ENCODE results near the gene SLC43A1. TPM values are rescaled to one million over a fixed set of nuclear protein-coding genes. Genes with fewer than 3 reads are reported as not detected.

Gene SLC43A1
- total RNA-seq, 1 experiment from 2014 or later: 11.8 TPM

DNA sequence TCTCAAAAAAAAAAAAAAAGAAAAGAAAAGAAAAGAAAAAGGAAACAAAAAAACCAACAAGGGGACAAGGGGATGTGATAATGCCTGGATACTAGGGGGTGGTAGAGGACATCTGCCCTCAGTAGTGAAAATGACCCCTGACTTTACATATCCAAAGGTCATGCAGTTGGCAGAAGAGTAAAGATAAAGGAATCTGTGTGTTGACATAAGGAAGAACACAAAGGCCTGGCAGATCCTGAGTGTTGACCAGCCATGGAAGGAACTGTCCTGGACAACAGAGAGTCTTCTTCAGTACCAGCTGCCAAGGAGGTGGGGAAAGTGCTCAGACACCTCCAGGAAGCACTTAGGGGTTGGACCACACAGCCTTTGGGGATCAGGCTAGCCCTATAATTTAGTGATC lies 12.6 kb downstream of the SLC43A1 start:
- TF ChIP-seq FOSL1 (IDR thresholded peaks at IDR 0.05; ENCODE audit: low read depth) (no peak), EGR1 (IDR thresholded peaks at IDR 0.05; ENCODE audit: low read depth) (no peak), ELF1 (IDR thresholded peaks at IDR 0.05; ENCODE audit: borderline replicate concordance, low read depth) (no peak), SIN3A (IDR thresholded peaks at IDR 0.05; ENCODE audit: low read depth) (no peak), ZFX (IDR thresholded peaks at IDR 0.05) (no peak), JUND (IDR thresholded peaks at IDR 0.05) (no peak), SP1 (IDR thresholded peaks at IDR 0.05; ENCODE audit: low read depth) (no peak), CBX3 (IDR thresholded peaks at IDR 0.05; ENCODE audit: low read depth) (no peak), TCF7L2 (IDR thresholded peaks at IDR 0.05; ENCODE audit: borderline replicate concordance, extremely low read depth, insufficient read depth, insufficient read length) (no peak), EZH2phosphoT487 (IDR thresholded peaks at IDR 0.05; ENCODE audit: borderline replicate concordance) (no peak), POLR2AphosphoS5 (IDR thresholded peaks at IDR 0.05; ENCODE audit: low read depth, low read length) (no peak), CEBPB (IDR thresholded peaks at IDR 0.05; ENCODE audit: low read depth) (no peak)
- TF ChIP-seq, protein P1, sequence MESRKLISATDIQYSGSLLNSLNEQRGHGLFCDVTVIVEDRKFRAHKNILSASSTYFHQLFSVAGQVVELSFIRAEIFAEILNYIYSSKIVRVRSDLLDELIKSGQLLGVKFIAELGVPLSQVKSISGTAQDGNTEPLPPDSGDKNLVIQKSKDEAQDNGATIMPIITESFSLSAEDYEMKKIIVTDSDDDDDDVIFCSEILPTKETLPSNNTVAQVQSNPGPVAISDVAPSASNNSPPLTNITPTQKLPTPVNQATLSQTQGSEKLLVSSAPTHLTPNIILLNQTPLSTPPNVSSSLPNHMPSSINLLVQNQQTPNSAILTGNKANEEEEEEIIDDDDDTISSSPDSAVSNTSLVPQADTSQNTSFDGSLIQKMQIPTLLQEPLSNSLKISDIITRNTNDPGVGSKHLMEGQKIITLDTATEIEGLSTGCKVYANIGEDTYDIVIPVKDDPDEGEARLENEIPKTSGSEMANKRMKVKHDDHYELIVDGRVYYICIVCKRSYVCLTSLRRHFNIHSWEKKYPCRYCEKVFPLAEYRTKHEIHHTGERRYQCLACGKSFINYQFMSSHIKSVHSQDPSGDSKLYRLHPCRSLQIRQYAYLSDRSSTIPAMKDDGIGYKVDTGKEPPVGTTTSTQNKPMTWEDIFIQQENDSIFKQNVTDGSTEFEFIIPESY (IDR thresholded peaks at IDR 0.05; ENCODE audit: extremely low read depth, insufficient replicate concordance, low read length): no peak
- TF ChIP-seq, protein P2, sequence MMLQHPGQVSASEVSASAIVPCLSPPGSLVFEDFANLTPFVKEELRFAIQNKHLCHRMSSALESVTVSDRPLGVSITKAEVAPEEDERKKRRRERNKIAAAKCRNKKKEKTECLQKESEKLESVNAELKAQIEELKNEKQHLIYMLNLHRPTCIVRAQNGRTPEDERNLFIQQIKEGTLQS (IDR thresholded peaks at IDR 0.05): no peak
- TF ChIP-seq, protein P3, sequence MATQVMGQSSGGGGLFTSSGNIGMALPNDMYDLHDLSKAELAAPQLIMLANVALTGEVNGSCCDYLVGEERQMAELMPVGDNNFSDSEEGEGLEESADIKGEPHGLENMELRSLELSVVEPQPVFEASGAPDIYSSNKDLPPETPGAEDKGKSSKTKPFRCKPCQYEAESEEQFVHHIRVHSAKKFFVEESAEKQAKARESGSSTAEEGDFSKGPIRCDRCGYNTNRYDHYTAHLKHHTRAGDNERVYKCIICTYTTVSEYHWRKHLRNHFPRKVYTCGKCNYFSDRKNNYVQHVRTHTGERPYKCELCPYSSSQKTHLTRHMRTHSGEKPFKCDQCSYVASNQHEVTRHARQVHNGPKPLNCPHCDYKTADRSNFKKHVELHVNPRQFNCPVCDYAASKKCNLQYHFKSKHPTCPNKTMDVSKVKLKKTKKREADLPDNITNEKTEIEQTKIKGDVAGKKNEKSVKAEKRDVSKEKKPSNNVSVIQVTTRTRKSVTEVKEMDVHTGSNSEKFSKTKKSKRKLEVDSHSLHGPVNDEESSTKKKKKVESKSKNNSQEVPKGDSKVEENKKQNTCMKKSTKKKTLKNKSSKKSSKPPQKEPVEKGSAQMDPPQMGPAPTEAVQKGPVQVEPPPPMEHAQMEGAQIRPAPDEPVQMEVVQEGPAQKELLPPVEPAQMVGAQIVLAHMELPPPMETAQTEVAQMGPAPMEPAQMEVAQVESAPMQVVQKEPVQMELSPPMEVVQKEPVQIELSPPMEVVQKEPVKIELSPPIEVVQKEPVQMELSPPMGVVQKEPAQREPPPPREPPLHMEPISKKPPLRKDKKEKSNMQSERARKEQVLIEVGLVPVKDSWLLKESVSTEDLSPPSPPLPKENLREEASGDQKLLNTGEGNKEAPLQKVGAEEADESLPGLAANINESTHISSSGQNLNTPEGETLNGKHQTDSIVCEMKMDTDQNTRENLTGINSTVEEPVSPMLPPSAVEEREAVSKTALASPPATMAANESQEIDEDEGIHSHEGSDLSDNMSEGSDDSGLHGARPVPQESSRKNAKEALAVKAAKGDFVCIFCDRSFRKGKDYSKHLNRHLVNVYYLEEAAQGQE (IDR thresholded peaks at IDR 0.05; ENCODE audit: low read depth): no peak
- no peak for DNase-seq (ENCODE audit: low read depth, low spot score)
- Histone ChIP-seq H3K4me3 (replicated peaks in 1 of 2; ENCODE audit: low read depth in 1 of 2, low read length in 2 of 2) (no peak overlapping the region), H3K4me2 (ENCODE audit: low read length) (no peak overlapping the region), H3K9me3 (ENCODE audit: control insufficient read depth in 1 of 2, insufficient read depth in 1 of 2, low read depth in 1 of 2, low read length in 2 of 2) (no peaks in the 10 kb centered on the region), H2AFZ (ENCODE audit: low read depth, low read length, poor library complexity, severe bottlenecking) (no peak overlapping the region), H4K20me1 (ENCODE audit: insufficient read depth) (no peaks in the 10 kb centered on the region), H3K36me3 (ENCODE audit: control insufficient read depth in 1 of 2, insufficient read depth in 2 of 2, low read length in 2 of 2) (no peaks in the 10 kb centered on the region), H3K27me3 (ENCODE audit: insufficient read depth, low read length) (no peaks in the 10 kb centered on the region), H3K9ac (ENCODE audit: low read length) (no peak overlapping the region), H3K9me2 (ENCODE audit: insufficient read depth) (no peaks in the 10 kb centered on the region), H3K79me2 (ENCODE audit: insufficient read depth, low read length) (no peaks in the 10 kb centered on the region), H3K4me1 (ENCODE audit: control insufficient read depth in 1 of 2, insufficient read depth in 2 of 2, low read length in 2 of 2) (peaks cover 9 to 17% of the 10 kb centered on the region in 2 experiments; a peak in 3 of 4 replicates), H3K27ac (ENCODE audit: low read depth, low read length) (no peak overlapping the region)
- intact Hi-C loops (cut with micrococcal nuclease): no loop called here
- no TSS peak for BruUV-seq (replicated peaks)
- RAD21 ChIA-PET (ENCODE audit: low non-redundant PET in 1 of 2, low total read pairs in 2 of 2, uncharacterized antibody in 2 of 2, unreplicated experiment in 2 of 2): no interaction called here
- no peak for ATAC-seq
- CTCF ChIA-PET: interaction anchor here (2.1 kb wide), 1 partner anchor 10 kb away, joined by 36 read pairs; no protein-coding TSS in a partner anchor
- POLR2A ChIA-PET: no interaction called here
